ENCODE measurements around the gene PHACTR3. TPM values are rescaled to one million over a fixed set of nuclear protein-coding genes. Genes with fewer than 3 reads are reported as not detected.

The PHACTR3 gene
- total RNA-seq, 1 donor from 2014 or later: 0.14 TPM

GRCh38 chr20:59718071-59718470 lies 113.7 kb downstream of the PHACTR3 start:
- no peak for DNase-seq (ENCODE audit: low read depth)

GRCh38 chr20:59718751-59719150 lies 114.4 kb downstream of the PHACTR3 start:
- no peaks in the 10 kb centered on the region for H3K27me3 ChIP-seq (ENCODE audit: insufficient read depth, low read length)
- H4K20me1 ChIP-seq (ENCODE audit: insufficient read depth, low read length): no peaks in the 10 kb centered on the region
- Mint-ChIP-seq H3K27ac (ENCODE audit: unreplicated experiment) (no peak overlapping the region), H3K27me3 (ENCODE audit: low read depth, unreplicated experiment) (peaks cover 13% of the 10 kb centered on the region), H3K4me1 (ENCODE audit: low read depth, unreplicated experiment) (peaks cover 8% of the 10 kb centered on the region), H3K36me3 (ENCODE audit: low read depth, unreplicated experiment) (no peaks in the 10 kb centered on the region), H3K4me3 (ENCODE audit: unreplicated experiment) (no peak overlapping the region), H3K9me3 (ENCODE audit: unreplicated experiment) (peaks cover 4% of the 10 kb centered on the region)
- H3K36me3 ChIP-seq (ENCODE audit: insufficient read depth, low read length): no peaks in the 10 kb centered on the region
- H3K4me3 ChIP-seq (ENCODE audit: insufficient read depth, low read depth, low read length): no peak overlapping the region
- no peaks in the 10 kb centered on the region for H3K4me1 ChIP-seq (ENCODE audit: insufficient read depth, low read length)
- peaks cover 6% of the 10 kb centered on the region for H3K9me3 ChIP-seq (ENCODE audit: insufficient read depth, low read depth, low read length)
- DNase-seq (ENCODE audit: low read depth) (no peak), FAIRE-seq (no peak)
- H3K9ac ChIP-seq (ENCODE audit: low read length): no peak overlapping the region
- no peak for TF ChIP-seq EZH2 (IDR thresholded peaks at IDR 0.05; ENCODE audit: insufficient read depth, low read length)
- TF ChIP-seq CTCF (IDR thresholded peaks at IDR 0.05; ENCODE audit: insufficient read depth, low read depth, low read length): no peak
- no peaks in the 10 kb centered on the region for H3K79me2 ChIP-seq (ENCODE audit: insufficient read depth, low read length)
- no peak overlapping the region for H3K4me2 ChIP-seq (ENCODE audit: low read length)
- no peak overlapping the region for H2AFZ ChIP-seq (ENCODE audit: low read depth, low read length)
- H3K27ac ChIP-seq (ENCODE audit: low read depth, low read length): no peak overlapping the region

More at GRCh38 chr20:59718071-59718470, 113.7 kb downstream of the PHACTR3 start:
- Histone ChIP-seq H3K4me3 (ENCODE audit: insufficient read depth, low read depth, low read length) (no peak overlapping the region), H4K20me1 (ENCODE audit: insufficient read depth, low read length) (no peaks in the 10 kb centered on the region), H3K79me2 (ENCODE audit: insufficient read depth, low read length) (no peaks in the 10 kb centered on the region), H2AFZ (ENCODE audit: low read depth, low read length) (no peak overlapping the region), H3K4me2 (ENCODE audit: low read length) (no peak overlapping the region), H3K4me1 (ENCODE audit: insufficient read depth, low read length) (no peaks in the 10 kb centered on the region), H3K27me3 (ENCODE audit: insufficient read depth, low read length) (no peaks in the 10 kb centered on the region), H3K27ac (ENCODE audit: low read depth, low read length) (no peak overlapping the region), H3K9me3 (ENCODE audit: insufficient read depth, low read depth, low read length) (peaks cover 4% of the 10 kb centered on the region), H3K36me3 (ENCODE audit: insufficient read depth, low read length) (no peaks in the 10 kb centered on the region), H3K9ac (ENCODE audit: low read length) (no peak overlapping the region)
- H3K4me1 Mint-ChIP-seq (ENCODE audit: low read depth, unreplicated experiment): peaks cover 2% of the 10 kb centered on the region
- H3K9me3 Mint-ChIP-seq (ENCODE audit: unreplicated experiment): peaks cover 7% of the 10 kb centered on the region
- H3K27me3 Mint-ChIP-seq (ENCODE audit: low read depth, unreplicated experiment): peaks cover 12% of the 10 kb centered on the region
- no peak for FAIRE-seq
- H3K27ac Mint-ChIP-seq (ENCODE audit: unreplicated experiment): no peak overlapping the region
- TF ChIP-seq CTCF (IDR thresholded peaks at IDR 0.05; ENCODE audit: insufficient read depth, low read depth, low read length) (no peak), EZH2 (IDR thresholded peaks at IDR 0.05; ENCODE audit: insufficient read depth, low read length) (no peak)
- H3K36me3 Mint-ChIP-seq (ENCODE audit: low read depth, unreplicated experiment): no peaks in the 10 kb centered on the region
- H3K4me3 Mint-ChIP-seq (ENCODE audit: unreplicated experiment): no peak overlapping the region

GRCh38 chr20:59720013-59720412 lies 115.7 kb downstream of the PHACTR3 start:
- no peak overlapping the region for H3K4me3 Mint-ChIP-seq (ENCODE audit: unreplicated experiment)

More at GRCh38 chr20:59720013-59720412, 115.7 kb downstream of the PHACTR3 start:
- Histone ChIP-seq H3K27me3 (ENCODE audit: insufficient read depth, low read length) (no peaks in the 10 kb centered on the region), H3K4me2 (ENCODE audit: low read length) (no peak overlapping the region), H3K9ac (ENCODE audit: low read length) (no peak overlapping the region), H3K4me1 (ENCODE audit: insufficient read depth, low read length) (no peaks in the 10 kb centered on the region), H3K27ac (ENCODE audit: low read depth, low read length) (no peak overlapping the region), H4K20me1 (ENCODE audit: insufficient read depth, low read length) (no peaks in the 10 kb centered on the region), H2AFZ (ENCODE audit: low read depth, low read length) (no peak overlapping the region), H3K9me3 (ENCODE audit: insufficient read depth, low read depth, low read length) (peaks cover 13% of the 10 kb centered on the region), H3K79me2 (ENCODE audit: insufficient read depth, low read length) (no peaks in the 10 kb centered on the region), H3K36me3 (ENCODE audit: insufficient read depth, low read length) (no peaks in the 10 kb centered on the region), H3K4me3 (ENCODE audit: insufficient read depth, low read depth, low read length) (no peak overlapping the region)
- peaks cover 3% of the 10 kb centered on the region for H3K9me3 Mint-ChIP-seq (ENCODE audit: unreplicated experiment)
- no peak for FAIRE-seq
- H3K36me3 Mint-ChIP-seq (ENCODE audit: low read depth, unreplicated experiment): no peaks in the 10 kb centered on the region
- no peak overlapping the region for H3K27ac Mint-ChIP-seq (ENCODE audit: unreplicated experiment)
- peaks cover 12% of the 10 kb centered on the region for H3K4me1 Mint-ChIP-seq (ENCODE audit: low read depth, unreplicated experiment)
- peaks cover 21% of the 10 kb centered on the region for H3K27me3 Mint-ChIP-seq (ENCODE audit: low read depth, unreplicated experiment)
- no peak for DNase-seq (ENCODE audit: low read depth)
- TF ChIP-seq CTCF (IDR thresholded peaks at IDR 0.05; ENCODE audit: insufficient read depth, low read depth, low read length): no peak
- no peak for TF ChIP-seq EZH2 (IDR thresholded peaks at IDR 0.05; ENCODE audit: insufficient read depth, low read length)

Measured in astrocyte (in vitro differentiated cells and primary cell).